Neural crest cell (in vitro differentiated cells): ENCODE results near the gene TOM1. TPM values are rescaled to one million over a fixed set of nuclear protein-coding genes. Genes with fewer than 3 reads are reported as not detected.
"Not testable (repeated sequence)": the region's sequence is repeated elsewhere in the genome, so short reads cannot be mapped to it uniquely, and the experiment has no call there.

Source experiments
- DNase-seq: peaks from one replicate; pipeline ENCODE4 v3.0.0; 2021; ENCODE audit warnings: low read depth, mixed read lengths, low spot score
- H3K27ac Mint-ChIP-seq: one replicate; pipeline ENCODE4 v1.8.0; 2021; ENCODE audit warnings: mild to moderate bottlenecking, mixed read lengths; ENCODE audit not compliant: unreplicated experiment
- H3K27me3 Mint-ChIP-seq: 2 replicates; pipeline ENCODE4 v1.8.0; 2021; ENCODE audit warnings: low read depth, mild to moderate bottlenecking, mixed read lengths
- H3K36me3 Mint-ChIP-seq: 2 replicates; pipeline ENCODE4 v1.8.0; 2021; ENCODE audit warnings: low read depth, mild to moderate bottlenecking, mixed read lengths
- H3K4me1 Mint-ChIP-seq: 2 replicates; pipeline ENCODE4 v1.8.0; 2021; ENCODE audit warnings: mixed read lengths
- H3K4me3 Mint-ChIP-seq: one replicate; pipeline ENCODE4 v1.8.0; 2021; ENCODE audit warnings: mild to moderate bottlenecking, mixed read lengths
- H3K9me3 Mint-ChIP-seq: 2 replicates; pipeline ENCODE4 v1.8.0; 2021; ENCODE audit warnings: mixed read lengths
- CTCF ChIP-seq: fragments of 200-600 bp; sonication (generic); conservative IDR thresholded peaks from 2 replicates; pipeline ENCODE4 v1.5.0; 2021; ENCODE audit warnings: antibody characterized with exemption, mild to moderate bottlenecking
- microRNA-seq: library from miRNA; unstranded; fragments of <30 nt; microRNA quantifications from one replicate; pipeline ENCODE4, GENCODE V29; 2020
- total RNA-seq: library from RNA; stranded (reverse); gene quantifications from 2 replicates; pipeline ENCODE4 v1.2.1, GENCODE V29; 2021

Gene TOM1
- total RNA-seq, 1 donor from 2014 or later = 24.7 TPM

GRCh38 chr22:35394810-35395563, 95.3 kb downstream of the TOM1 start:
- H3K4me3 Mint-ChIP-seq = no peak overlapping the region
- no peak overlapping the region for H3K27ac Mint-ChIP-seq
- H3K9me3 Mint-ChIP-seq = no peaks in the 10 kb centered on the region
- peaks cover 28% of the 10 kb centered on the region for H3K4me1 Mint-ChIP-seq
- no peak for TF ChIP-seq CTCF
- peaks cover 2% of the 10 kb centered on the region for H3K36me3 Mint-ChIP-seq
- no peaks in the 10 kb centered on the region for H3K27me3 Mint-ChIP-seq
- no peak for DNase-seq

GRCh38 chr22:35396622-35397021, 96.9 kb downstream of the TOM1 start:
- H3K4me3 Mint-ChIP-seq = peak overlapping the region; percentile 75
- H3K36me3 Mint-ChIP-seq = not testable (repeated sequence)

GRCh38 chr22:35397095-35397904, 97.6 kb downstream of the TOM1 start:
- Mint-ChIP-seq H3K27ac (peak overlapping the region; percentile 57), H3K9me3 (no peaks in the 10 kb centered on the region), H3K4me3 (peak overlapping the region; percentile 75), H3K4me1 (peaks cover 44% of the 10 kb centered on the region), H3K36me3 (peaks cover 3% of the 10 kb centered on the region), H3K27me3 (no peaks in the 10 kb centered on the region)
- no peak for TF ChIP-seq CTCF
- DNase-seq = no peak

More at GRCh38 chr22:35396622-35397021, 96.9 kb downstream of the TOM1 start:
- not testable (repeated sequence) for DNase-seq, H3K27me3 Mint-ChIP-seq, H3K9me3 Mint-ChIP-seq
- Mint-ChIP-seq H3K4me1 (peaks cover 38% of the 10 kb centered on the region), H3K27ac (peak overlapping the region; percentile 57)

Small RNAs within 50 kb of the gene (microRNA-seq; reads per million reads assigned to microRNA genes)
- gene MIR3909 (12.4 reads per million, percentile 25 among the genes with 10 or more reads in this experiment), gene MIR6069 (not detected)

Other genes with a start within 250 kb of the TOM1 start
- not detected in 2 replicates for gene ISX, start 233.7 kb upstream of the TOM1 start, total RNA-seq
- gene HMGXB4, start 42.4 kb upstream of the TOM1 start, total RNA-seq = 44.6 and 44.7 TPM in 2 replicates
- gene HMOX1, start 81.2 kb downstream of the TOM1 start, total RNA-seq = 2.2 and 2.4 TPM in 2 replicates
- gene MCM5, start 100.2 kb downstream of the TOM1 start, total RNA-seq = 174 and 187 TPM in 2 replicates
- not detected in 2 replicates for gene RASD2, start 240.9 kb downstream of the TOM1 start, total RNA-seq